Measurements from ENCODE around the gene SBF1.

The SBF1 gene

DNA sequence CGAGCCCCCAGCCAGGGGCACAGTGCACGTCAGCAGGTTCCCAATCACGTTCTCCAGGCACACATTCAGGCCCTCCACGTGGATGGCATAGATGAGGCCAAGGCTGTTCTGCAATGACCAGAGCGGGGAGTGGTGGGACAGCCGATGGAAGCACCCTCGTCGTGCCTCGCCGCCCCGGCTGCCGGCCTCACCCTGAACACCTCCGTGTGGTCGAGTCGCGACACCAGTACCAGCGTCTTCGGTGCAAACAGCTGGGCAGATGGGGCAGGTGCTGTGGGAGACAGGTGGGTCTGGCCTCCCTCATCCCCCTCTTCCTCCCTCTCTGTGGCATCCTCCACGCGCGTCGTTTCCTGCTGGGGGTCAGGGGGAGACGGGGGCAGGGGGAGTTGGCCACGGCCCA is 7.5 kb downstream of the SBF1 start:
- DNase-seq: no peak

DNA sequence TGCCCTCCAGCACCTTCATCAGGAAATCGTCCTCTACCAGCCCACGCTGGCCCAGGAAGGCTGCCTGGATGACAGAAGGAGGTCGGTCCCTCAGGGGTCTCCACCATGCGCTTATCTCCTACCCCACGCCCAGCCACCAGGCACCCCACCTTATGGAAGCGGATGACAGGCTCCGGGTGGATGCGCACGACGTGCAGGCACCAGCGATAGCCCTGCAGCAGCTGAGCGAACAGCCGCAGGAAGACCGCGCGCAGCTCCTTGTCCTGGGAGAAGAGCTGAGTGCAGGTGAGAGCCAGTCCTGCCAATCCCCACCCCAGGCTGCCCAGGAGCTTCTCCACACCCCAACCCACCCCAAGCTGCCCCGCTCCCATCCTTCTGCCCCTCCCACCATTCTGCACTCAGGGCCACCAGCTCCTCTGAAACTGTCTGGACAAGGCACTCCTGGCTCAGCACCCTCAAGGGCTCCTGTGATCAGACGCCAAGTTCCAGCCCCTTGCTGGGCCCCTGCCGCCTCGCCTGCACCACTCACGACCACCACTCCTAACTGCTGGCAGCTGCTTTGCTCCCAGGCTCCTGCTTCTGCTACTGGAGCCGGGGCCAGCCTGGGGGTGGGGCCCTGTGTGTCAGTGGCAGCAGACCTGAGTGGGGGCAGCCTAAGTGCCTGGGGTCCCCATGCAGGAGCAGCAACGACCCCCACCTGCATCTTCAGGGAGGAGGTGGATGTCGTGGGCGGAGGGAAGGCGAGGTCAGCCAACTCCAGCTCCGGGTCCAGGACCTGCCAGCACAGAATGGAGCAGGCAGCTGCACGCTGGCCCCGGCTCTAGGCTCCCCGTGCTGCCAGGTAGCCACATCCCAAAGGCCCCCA is 9.5 kb downstream of the SBF1 start:
- DNase-seq: no peak

DNA sequence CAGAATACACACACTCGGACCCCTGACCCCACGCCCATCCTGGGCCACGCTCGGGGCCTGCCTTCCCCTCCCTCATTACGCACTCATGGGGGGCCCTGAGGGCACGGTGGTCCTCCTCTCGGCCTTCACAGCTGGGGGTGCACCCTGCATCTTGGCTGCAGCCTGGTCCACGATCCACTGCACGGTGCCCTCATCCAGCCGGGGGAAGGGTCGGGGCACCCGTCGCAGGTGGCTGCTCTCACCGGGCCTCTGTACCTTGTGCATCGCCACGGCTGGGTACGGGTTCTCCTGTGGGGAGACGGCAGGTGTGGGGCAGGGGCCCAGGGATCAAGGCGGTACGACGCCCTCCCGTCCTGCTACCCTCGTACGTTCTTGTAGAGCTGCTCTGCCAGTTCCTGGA is 10.4 kb downstream of the SBF1 start:
- DNase-seq: no peak

DNA sequence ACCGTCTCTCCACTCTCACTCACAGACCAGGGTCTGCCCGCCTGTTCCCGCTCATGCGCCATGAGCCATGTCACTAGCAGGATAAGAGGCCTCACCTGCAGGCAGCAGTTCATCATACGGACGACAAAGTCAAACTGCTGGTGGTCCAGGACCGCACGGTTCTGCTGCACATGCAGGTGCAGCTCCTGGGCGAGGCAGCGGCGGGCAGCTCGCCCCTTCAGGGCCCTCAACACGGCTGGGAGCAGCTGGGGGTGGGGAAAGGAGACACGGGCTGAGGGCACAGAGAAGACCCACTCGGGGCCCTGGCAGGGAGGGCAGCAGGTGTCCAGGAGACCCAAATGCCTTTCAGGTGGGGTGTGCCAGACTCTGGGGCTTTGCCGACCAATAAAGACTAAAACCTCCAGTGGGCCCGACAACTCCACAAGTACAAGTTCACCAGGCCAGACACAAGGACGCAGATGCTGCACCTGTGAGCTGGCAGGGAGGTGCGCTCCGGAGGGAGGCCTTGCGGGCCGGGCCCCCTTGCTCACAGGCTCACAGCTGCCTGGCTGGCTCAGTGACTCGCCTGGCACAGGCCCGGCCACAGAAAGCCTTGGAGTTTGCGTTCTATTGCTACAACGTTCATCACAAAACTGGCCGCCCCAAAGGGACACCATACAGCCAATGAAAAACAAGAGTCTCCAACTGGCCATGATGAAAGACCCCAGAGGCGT is 11.5 kb downstream of the SBF1 start:
- no peak for DNase-seq

DNA sequence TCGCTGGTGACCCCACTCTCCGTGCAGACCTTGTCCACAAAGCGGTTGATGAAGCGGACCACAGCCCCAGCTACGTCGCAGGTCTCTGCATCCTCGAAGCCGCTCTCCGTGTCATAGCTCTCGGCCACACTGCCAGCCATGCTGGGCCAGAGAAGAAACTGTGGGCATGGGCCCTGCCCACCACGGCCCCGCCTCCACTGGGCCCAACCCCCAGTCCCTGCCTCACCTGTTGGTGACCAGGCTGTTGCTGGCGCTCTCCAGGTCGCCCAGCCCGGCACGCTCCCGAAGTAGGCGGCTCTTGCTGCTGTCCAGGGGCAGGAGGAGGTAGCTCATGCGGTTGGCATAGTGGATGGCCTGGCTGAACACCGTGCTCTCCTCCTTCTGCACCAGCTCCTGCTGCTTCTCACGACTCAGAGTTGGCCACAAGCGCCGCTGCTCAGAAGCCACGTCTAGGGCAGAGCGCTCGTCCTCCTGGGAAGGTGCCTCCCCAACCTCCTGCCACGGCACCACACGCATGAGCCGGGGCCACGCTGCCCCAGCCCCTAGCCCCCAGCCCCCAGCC is 12.8 kb downstream of the SBF1 start:
- no peak for DNase-seq

DNA sequence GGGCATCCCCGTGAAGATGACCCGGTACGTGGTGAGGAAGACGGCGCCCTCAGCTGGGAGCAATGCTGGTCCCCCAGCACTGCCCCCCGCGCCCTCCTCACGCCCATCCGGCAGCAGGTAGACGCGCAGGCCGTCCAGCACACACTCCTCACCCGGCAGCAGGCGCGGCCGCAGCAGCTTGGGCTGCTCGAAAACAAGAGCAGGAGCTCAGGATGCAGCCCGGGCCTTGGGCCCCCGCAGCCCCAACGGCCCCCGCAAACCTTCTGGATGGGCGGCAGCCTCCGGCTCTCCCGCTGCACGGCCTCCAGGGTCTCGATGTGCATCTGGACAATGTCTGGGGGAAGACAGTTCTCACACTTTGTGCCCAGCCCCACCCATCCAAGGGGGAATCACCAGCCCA is 13.3 kb downstream of the SBF1 start:
- no peak for DNase-seq

DNA sequence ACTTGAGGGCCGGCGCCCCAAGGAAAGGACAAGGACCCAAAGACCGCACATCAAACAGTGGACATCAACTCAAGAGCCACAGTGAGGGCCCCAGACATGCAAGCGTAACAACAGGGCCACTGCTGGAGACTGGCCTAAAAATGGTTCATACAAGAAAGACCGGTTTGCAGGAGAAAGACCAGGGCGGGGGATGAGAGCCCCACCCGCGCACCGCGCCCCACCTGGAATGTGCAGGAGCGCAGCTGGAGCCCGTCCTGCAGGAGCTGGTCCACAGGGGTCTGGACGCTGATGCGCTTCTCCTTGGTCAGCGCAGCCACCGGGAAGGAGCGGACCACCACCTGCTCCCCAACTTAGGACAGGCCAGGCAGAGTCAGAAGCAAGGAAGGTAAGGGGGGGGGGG is 13.9 kb downstream of the SBF1 start:
- DNase-seq: no peak

DNA sequence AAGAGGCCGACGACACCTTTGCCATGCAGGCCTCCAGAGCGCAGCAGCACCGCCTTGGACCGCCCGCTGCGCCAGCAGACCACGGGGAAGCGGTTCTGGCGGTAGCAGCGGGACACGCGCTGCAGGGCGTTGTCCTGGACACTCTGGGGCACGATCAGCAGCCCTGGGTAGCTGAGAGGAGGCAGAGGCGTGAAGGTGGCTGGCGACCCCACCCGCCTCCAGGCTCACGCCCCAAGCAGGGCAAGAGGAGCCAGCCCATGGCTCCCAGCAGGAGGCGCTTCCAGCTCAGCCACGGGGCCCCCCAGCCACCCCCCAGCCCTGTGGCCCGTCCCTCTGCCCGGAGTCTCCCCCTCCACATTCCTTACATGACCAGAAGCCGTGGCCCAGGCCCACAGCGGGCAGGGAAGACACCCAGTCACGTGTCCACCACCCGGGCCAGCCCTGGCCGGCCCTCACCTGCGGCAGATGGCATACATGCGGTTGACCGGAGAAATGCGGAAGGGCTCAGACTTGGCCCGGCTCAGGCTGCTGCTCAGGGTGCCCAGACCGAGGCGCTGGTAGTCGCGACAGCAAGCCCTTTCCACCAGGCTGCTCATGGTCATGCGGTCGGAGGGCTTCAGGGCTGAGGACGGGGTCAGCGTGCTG is 15.2 kb downstream of the SBF1 start:
- no peak for DNase-seq

DNA sequence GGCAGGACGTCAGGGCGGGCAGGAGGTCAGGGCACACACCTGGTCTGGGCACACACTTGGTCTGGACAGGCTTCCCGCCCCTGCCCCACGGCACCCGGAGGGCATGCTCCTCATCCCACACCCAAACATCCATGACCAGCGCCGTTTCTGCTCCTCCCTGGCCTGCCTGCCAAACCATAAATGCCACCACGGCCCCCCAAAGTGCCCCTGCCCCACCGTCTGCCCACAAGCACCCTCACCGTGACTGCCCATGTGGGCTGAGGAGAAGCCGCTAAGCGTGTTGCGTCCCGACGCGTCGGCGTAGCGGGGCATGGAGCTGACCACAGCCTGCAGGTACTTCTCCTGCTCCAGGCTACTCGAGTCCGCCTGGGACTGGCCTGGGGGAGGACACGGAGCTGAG is 15.8 kb downstream of the SBF1 start:
- no peak for DNase-seq

DNA sequence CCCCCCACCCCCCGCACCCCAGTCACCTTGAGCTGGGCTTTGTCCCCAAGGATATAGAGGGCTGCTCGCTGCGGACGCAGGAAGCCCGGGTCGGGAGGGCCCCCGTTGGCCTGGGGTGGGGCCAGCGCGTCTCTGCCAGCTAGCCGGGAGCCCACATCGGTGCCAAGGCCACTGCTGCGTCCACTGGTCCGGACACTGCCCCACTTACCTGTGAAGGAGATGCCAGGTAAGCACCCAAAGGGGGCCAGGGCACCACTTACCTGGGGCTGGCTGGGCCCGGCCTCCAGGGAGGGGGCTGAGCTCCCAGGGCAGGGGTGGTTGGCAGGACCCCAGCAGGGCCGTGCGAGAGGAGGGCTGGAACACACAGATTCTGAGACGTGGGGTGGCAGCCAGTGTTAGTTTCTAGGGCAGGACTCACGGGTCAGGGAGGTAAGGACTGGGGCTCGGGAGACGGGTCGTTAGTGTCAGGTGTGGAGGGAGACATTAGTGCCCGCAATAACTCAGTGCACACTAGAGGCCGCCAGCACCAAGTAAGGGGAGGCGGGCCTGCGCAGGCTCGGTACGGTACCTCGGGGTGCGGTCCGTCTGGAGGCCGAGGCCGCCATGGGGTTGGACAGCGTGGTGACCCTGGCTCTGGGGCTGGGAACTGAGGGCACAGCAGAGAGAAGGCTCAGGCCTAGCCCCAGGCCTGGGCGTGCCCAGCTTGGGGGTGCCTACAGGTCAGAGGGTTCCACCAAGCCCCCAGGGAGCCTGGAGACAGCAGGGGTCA is 18.2 kb downstream of the SBF1 start:
- no peak for DNase-seq

DNA sequence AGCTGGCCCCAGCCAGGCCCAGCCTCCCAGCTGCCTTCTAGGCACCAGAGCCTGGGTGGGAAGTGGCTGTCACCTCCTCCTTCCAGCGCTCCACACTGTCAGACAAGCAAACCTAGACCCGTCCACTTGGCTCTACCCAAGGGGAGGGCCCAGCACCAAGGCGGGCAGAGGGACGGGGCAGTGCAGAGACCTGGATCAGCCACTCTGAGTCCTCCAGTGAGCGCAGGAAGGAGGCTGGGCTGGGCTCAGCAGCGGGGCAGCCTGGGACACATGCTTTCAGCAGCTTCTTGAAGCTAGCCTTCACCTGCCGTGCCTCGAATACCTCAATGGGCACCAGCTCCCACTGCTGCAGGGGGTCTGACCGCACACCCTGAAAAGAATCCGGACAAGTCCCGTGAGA is 18.8 kb downstream of the SBF1 start:
- no peak for DNase-seq

DNA sequence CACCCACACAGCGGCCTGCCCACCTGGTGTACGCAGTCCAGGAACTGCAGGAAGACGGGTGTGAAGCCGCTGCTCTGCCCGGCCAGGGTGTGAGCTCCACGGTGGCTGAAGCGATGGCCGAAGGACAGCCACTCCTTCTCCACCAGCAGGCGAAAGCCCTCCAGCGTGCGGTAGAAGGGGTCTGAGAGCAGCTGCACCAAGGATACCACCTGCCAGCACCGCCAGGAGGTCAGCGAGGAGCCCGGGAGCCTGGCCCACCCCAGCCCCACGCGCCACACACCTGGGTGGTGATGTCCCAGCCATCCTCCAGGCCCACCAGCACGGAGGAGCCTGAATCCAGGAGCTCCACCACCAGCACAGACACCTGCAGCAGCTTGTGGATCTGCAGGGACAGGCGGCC is 19.6 kb downstream of the SBF1 start:
- no peak for DNase-seq

DNA sequence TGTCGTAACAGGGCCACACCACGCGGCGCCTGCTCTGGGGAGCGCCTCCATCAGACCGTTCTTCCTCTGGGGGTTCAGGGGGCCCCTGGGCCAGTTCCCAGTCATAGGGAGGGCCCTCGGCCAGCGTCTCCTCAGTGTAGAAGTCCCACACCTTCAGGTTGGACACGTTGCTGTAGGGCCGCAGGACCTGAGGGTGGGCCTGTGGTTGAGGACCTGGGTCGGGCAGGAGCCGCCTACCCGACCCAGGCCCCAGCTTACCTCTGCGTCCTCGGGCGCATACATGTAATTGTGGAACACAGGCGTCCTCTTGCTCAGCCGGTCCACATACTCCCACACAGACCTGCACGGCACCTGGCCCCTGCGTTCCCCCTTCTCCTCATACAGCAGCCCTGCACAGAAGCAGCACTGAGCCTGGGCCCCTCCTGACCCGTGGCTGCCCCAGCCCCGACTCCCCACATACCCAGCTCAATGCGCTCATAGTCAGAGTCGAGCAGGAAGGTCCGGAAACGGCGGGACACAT is 20.2 kb downstream of the SBF1 start:
- no peak for DNase-seq

DNA sequence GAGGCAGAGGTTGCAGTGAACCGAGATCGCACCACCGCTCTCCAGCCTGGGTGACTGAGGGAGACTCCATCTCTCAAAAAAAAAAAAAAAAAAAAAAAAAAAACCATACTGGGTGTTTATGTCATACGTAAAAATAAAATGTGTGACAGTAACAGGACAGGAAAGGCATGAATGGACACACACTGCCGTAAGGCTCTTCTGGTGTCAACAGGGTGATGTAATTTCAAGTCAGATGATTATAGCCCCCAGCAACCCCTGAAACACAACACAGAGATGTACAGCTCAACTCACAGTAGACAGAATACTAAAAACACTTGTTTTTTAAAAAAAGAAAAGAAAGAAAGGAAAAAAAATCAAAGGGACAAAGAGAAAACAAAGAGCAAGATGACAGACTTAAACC is 22.2 kb downstream of the SBF1 start:
- DNase-seq: no peak

DNA sequence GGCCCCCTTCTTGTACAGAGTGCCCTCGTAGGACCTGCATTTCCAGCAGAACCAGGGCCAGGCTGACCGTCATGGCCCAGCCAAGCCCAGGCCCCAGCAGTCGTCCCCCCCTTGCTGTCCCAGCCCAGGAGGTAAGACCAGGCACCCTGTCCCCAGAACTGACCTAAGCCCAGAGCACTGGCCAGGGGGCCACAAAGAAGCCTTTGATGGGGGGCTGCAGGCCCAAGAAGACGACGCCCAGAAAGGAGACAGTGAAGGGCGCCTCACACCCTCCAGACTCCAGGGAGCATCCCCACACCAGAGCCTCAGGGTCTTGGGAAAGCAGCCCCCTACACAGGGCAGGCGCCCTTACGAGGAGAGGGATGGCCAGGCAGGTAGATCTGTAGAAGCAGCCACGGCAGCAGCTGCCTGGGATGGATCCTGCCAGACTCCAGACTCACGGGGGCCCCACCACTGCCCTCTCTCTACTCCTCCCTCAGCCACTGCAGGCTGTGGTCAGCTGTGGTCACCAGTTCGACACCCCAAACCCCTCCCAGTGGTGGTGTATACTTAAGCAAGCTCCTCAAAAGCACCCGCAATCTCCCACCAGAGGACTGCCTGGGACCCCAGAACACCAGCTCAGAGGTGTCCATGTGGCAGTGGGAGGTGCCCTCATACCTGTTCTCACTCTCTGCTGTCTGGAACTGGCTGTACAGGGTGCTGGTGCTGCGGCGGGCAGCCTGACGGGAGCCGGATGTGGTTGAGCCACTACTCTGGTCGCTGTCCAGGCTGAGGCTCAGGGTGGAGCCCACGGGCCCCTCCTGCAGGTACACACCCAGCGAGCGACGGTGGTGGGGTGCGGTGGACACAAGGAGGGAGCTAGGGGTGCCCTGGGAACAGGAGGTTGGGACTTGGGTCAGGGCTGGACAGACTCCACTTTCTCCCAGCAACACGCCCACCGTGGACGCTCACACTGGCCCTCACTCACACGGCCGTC is 27.0 kb downstream of the SBF1 start:
- no peak for DNase-seq

DNA sequence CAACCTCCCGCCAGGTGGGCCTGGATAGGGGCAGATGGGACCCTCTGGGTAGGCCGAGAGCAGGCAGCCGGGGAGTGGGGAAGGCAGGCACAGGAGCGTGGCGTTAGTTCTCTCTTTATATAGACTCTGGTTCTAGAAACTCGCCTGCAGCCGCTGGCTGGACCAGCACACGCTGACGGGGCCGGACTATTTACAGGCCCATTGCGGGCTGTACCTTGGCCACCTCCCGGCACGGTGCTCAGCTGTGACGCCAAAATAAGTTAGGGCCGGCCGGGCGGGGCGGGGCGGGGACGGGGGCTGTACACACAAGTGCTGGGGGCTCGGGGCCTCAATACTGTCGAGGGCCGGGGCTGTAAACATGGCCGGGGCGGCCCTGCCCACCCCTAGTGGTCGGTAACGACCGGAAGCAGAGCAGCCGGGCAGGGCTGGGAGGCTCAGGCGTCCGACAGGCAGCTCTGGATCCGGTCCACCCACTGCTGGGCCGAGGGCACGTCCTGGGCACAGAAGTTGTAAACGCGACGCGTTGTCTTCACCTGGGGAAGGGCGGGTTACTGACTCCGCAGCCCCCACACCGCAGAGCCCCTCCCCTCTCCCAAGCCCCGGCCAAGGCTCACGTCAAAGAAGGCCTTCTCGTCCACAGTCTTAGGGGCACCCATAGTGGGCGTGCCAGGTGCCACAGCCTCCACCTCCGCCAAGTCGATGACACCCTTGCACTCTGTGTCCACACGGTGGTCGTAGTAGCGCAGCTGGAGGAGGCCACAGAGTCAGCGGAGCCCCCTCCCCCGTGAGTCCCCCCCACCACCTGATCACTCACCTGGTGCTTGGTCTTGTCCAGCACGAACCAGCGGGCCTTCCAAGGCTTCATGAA is 27.9 kb downstream of the SBF1 start:
- no peak for DNase-seq

DNA sequence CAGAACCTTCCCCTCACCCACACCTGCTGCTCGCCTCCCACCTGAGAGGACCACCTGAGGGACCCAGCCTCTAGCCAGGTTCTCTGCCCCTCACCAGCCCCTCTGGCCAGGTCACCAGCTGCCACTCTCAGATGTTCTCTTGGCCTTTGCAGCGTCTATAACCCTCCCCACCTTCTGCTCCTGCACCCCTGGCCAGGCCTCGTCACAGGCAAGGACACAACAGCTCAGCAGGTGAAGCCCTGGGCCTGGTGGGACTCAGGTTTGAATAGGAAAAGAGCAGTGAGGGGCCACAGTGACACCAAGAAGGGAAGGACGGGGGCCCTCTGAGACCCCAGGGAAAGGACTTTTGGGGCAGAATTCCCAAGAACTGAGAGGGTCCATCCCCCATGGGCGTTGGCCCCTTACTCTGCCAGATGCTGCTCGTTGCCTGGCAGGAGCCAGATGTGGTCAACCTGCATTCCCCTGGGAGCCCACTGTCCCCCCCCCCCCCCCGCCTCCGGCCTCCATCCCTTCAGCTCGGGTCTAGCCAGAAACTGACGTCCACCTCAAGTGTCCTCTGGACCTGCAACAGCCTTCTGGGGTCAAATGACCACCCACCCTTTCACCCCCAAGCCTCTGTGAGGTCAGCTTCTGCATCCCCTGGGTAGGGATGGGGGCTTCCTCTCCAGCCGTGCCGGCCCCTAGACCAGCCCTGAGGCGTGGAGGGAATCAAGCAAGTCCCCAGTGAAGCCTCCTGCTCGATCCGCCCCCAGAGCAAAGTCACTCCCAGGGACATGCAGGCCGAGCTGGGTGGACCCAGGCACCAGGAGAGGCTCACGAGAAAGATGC is 28.7 kb downstream of the SBF1 start:
- no peak for DNase-seq

DNA sequence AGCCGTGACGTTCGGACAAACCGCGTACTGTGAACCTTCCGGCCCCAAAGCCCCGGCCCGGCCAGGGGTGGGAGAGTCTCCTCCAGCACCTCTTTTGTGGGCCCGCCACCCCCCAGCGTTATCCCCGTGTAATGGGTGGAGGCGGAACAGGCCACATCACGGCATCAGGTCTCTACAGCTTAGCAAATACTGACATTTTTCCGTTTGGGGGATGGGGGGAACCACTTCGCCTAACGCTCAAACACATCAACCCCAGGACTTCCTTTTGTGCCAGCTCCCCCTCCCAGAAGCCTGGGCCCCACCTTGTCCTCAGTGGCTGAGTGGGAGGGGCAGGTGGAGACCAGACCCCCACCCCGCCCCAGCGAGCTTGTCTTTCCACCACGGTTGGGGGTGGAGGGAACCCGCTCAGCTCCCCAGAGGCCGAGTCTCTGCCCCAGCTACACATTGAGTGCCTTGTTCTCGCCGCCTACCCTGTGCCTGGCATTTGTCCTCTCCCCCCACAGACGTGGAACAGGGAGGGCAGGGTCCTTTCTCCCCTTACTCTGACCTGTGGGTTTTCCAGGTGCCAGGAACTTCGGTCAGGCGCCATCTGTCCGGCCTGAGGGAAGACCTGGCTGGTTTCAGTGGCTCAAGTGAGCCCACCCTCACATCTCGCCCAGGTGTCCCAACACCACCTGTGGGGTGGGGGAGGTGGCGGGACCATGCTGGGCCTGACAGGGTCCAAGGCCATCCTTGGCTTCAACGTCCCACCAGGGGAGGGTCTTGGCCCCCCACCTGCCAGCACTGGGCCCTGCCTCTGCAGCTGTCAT is 29.6 kb downstream of the SBF1 start:
- DNase-seq: no peak

DNA sequence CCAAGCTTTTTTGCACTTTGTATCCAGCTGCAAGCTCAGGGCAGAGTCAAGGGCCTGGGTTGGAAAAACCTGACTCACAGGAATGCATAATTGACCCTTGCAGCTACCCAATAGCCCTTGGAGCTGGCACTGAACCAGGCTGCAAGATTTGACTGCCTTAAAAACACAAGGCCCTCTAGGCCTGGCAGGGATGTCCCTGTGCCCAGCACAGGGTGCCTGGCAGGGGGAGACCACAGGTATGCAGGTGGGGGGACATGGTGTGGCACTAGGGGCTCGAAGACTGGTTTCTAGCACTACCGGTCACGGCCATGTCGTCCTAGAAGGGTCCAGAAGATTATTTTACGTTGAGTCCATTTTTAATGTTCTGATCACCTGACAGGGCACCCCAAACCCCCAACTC is 30.2 kb downstream of the SBF1 start:
- no peak for DNase-seq
